ENCODE data around the gene LCMT2.

The LCMT2 gene

GRCh38 chr15:43329960-43330779, at the start of gene LCMT2:
LCMT2 (minus strand) TSS chr15:43330573; CDS start chr15:43330489, 84 bp downstream.
- Histone ChIP-seq H3K9me3 (ENCODE audit: control insufficient read depth, insufficient read depth, low read length) (no peaks in the 10 kb centered on the region), H3K4me1 (ENCODE audit: control insufficient read depth, insufficient read depth, low read length) (peaks cover 3% of the 10 kb centered on the region), H3K36me3 (ENCODE audit: control insufficient read depth, insufficient read depth, low read length) (no peaks in the 10 kb centered on the region), H3K4me3 (ENCODE audit: low read depth, low read length) (peak within 1 kb of the TSS; percentile 88), H3K27me3 (ENCODE audit: control insufficient read depth, insufficient read depth, low read length) (peaks cover 4% of the 10 kb centered on the region), H3K9ac (ENCODE audit: low read depth, low read length) (peak within 1 kb of the TSS; percentile 95)

- Histone ChIP-seq H3K4me1 (ENCODE audit: control insufficient read depth, insufficient read depth, low read length) (no peaks in the 10 kb centered on the region), H3K4me3 (ENCODE audit: low read depth, low read length) (no peak overlapping the region), H3K27me3 (ENCODE audit: control insufficient read depth, insufficient read depth, low read length) (no peaks in the 10 kb centered on the region), H3K9ac (ENCODE audit: low read depth, low read length) (no peak overlapping the region), H3K36me3 (ENCODE audit: control insufficient read depth, insufficient read depth, low read length) (peaks cover 3% of the 10 kb centered on the region), H3K9me3 (ENCODE audit: control insufficient read depth, insufficient read depth, low read length) (no peaks in the 10 kb centered on the region)
Observed at GRCh38 chr15:43378601-43379000, 48.2 kb upstream of the LCMT2 start.

- peaks cover 3% of the 10 kb centered on the region for H3K36me3 ChIP-seq (ENCODE audit: control insufficient read depth, insufficient read depth, low read length)
- peaks cover 4% of the 10 kb centered on the region for H3K4me1 ChIP-seq (ENCODE audit: control insufficient read depth, insufficient read depth, low read length)
- no peak overlapping the region for H3K4me3 ChIP-seq (ENCODE audit: low read depth, low read length)
- no peaks in the 10 kb centered on the region for H3K9me3 ChIP-seq (ENCODE audit: control insufficient read depth, insufficient read depth, low read length)
- H3K27me3 ChIP-seq (ENCODE audit: control insufficient read depth, insufficient read depth, low read length): no peaks in the 10 kb centered on the region
- no peak overlapping the region for H3K9ac ChIP-seq (ENCODE audit: low read depth, low read length)
Observed at GRCh38 chr15:43376017-43376705, 45.8 kb upstream of the LCMT2 start.

- H3K36me3 ChIP-seq (ENCODE audit: control insufficient read depth, insufficient read depth, low read length): peaks cover 6% of the 10 kb centered on the region
- peaks cover 4% of the 10 kb centered on the region for H3K4me1 ChIP-seq (ENCODE audit: control insufficient read depth, insufficient read depth, low read length)
- no peaks in the 10 kb centered on the region for H3K9me3 ChIP-seq (ENCODE audit: control insufficient read depth, insufficient read depth, low read length)
- H3K9ac ChIP-seq (ENCODE audit: low read depth, low read length): peak within 1 kb of the TSS; percentile 94
- H3K4me3 ChIP-seq (ENCODE audit: low read depth, low read length): peak within 1 kb of the TSS; percentile 99
- H3K27me3 ChIP-seq (ENCODE audit: control insufficient read depth, insufficient read depth, low read length): no peaks in the 10 kb centered on the region
Observed at GRCh38 chr15:43370975-43371974, 40.9 kb upstream of the LCMT2 start, which contains the start of the genes TUBGCP4 and ZSCAN29. TUBGCP4 (plus strand) TSS chr15:43371101; CDS start chr15:43371355, 254 bp downstream. ZSCAN29 (minus strand) TSS chr15:43371043; CDS start chr15:43369913, 1,130 bp downstream.

- Histone ChIP-seq H3K4me3 (ENCODE audit: low read depth, low read length) (peak overlapping the region; percentile 99), H3K9ac (ENCODE audit: low read depth, low read length) (peak overlapping the region; percentile 94), H3K36me3 (ENCODE audit: control insufficient read depth, insufficient read depth, low read length) (peaks cover 13% of the 10 kb centered on the region), H3K9me3 (ENCODE audit: control insufficient read depth, insufficient read depth, low read length) (no peaks in the 10 kb centered on the region), H3K27me3 (ENCODE audit: control insufficient read depth, insufficient read depth, low read length) (no peaks in the 10 kb centered on the region), H3K4me1 (ENCODE audit: control insufficient read depth, insufficient read depth, low read length) (peaks cover 4% of the 10 kb centered on the region)
Observed at GRCh38 chr15:43370310-43370974, 40.1 kb upstream of the LCMT2 start.

GRCh38 chr15:43361313-43361903, 31.0 kb upstream of the LCMT2 start:
- peaks cover 29% of the 10 kb centered on the region for H3K36me3 ChIP-seq (ENCODE audit: control insufficient read depth, insufficient read depth, low read length)
- no peak overlapping the region for H3K4me3 ChIP-seq (ENCODE audit: low read depth, low read length)
- H3K27me3 ChIP-seq (ENCODE audit: control insufficient read depth, insufficient read depth, low read length): no peaks in the 10 kb centered on the region
- H3K9ac ChIP-seq (ENCODE audit: low read depth, low read length): no peak overlapping the region
- no peaks in the 10 kb centered on the region for H3K4me1 ChIP-seq (ENCODE audit: control insufficient read depth, insufficient read depth, low read length)
- peaks cover 9% of the 10 kb centered on the region for H3K9me3 ChIP-seq (ENCODE audit: control insufficient read depth, insufficient read depth, low read length)

GRCh38 chr15:43360821-43361220, 30.4 kb upstream of the LCMT2 start:
- Histone ChIP-seq H3K4me3 (ENCODE audit: low read depth, low read length) (no peak overlapping the region), H3K9ac (ENCODE audit: low read depth, low read length) (no peak overlapping the region), H3K36me3 (ENCODE audit: control insufficient read depth, insufficient read depth, low read length) (peaks cover 24% of the 10 kb centered on the region), H3K27me3 (ENCODE audit: control insufficient read depth, insufficient read depth, low read length) (no peaks in the 10 kb centered on the region), H3K4me1 (ENCODE audit: control insufficient read depth, insufficient read depth, low read length) (no peaks in the 10 kb centered on the region), H3K9me3 (ENCODE audit: control insufficient read depth, insufficient read depth, low read length) (peaks cover 9% of the 10 kb centered on the region)

GRCh38 chr15:43352693-43353382, 22.5 kb upstream of the LCMT2 start:
- no peaks in the 10 kb centered on the region for H3K9me3 ChIP-seq (ENCODE audit: control insufficient read depth, insufficient read depth, low read length)
- H3K9ac ChIP-seq (ENCODE audit: low read depth, low read length): no peak overlapping the region
- H3K27me3 ChIP-seq (ENCODE audit: control insufficient read depth, insufficient read depth, low read length): no peaks in the 10 kb centered on the region
- H3K4me1 ChIP-seq (ENCODE audit: control insufficient read depth, insufficient read depth, low read length): no peaks in the 10 kb centered on the region
- H3K36me3 ChIP-seq (ENCODE audit: control insufficient read depth, insufficient read depth, low read length): no peaks in the 10 kb centered on the region
- no peak overlapping the region for H3K4me3 ChIP-seq (ENCODE audit: low read depth, low read length)

- Histone ChIP-seq H3K9me3 (ENCODE audit: control insufficient read depth, insufficient read depth, low read length) (no peaks in the 10 kb centered on the region), H3K4me3 (ENCODE audit: low read depth, low read length) (no peak overlapping the region), H3K36me3 (ENCODE audit: control insufficient read depth, insufficient read depth, low read length) (no peaks in the 10 kb centered on the region), H3K27me3 (ENCODE audit: control insufficient read depth, insufficient read depth, low read length) (no peaks in the 10 kb centered on the region), H3K4me1 (ENCODE audit: control insufficient read depth, insufficient read depth, low read length) (no peaks in the 10 kb centered on the region), H3K9ac (ENCODE audit: low read depth, low read length) (no peak overlapping the region)
Observed at GRCh38 chr15:43347114-43347513, 16.7 kb upstream of the LCMT2 start.

GRCh38 chr15:43346305-43346704, 15.9 kb upstream of the LCMT2 start:
- H3K9ac ChIP-seq (ENCODE audit: low read depth, low read length): no peak overlapping the region
- H3K4me1 ChIP-seq (ENCODE audit: control insufficient read depth, insufficient read depth, low read length): no peaks in the 10 kb centered on the region
- no peak overlapping the region for H3K4me3 ChIP-seq (ENCODE audit: low read depth, low read length)
- H3K9me3 ChIP-seq (ENCODE audit: control insufficient read depth, insufficient read depth, low read length): no peaks in the 10 kb centered on the region
- H3K27me3 ChIP-seq (ENCODE audit: control insufficient read depth, insufficient read depth, low read length): no peaks in the 10 kb centered on the region
- no peaks in the 10 kb centered on the region for H3K36me3 ChIP-seq (ENCODE audit: control insufficient read depth, insufficient read depth, low read length)

All from iPS-15b (cell line).